LNCAP (cell line): Measurements from ENCODE around the gene HNF1B.

ENCODE experiments used
- CTCF ChIP-seq: fragments of 450-650 bp; IDR thresholded peaks from 2 replicates; pipeline ENCODE4 v1.5.1; 2017; ENCODE audit warnings: mild to moderate bottlenecking

HNF1B gene

GRCh38 chr17:37643118-37643766, 101.6 kb downstream of the HNF1B start, which contains the start of gene DDX52:
Gene DDX52, minus strand, starts transcription at chr17:37643446. Its CDS starts 26 bp downstream, at chr17:37643420.
- TF ChIP-seq CTCF: no peak

GRCh38 chr17:37642681-37643080, 102.2 kb downstream of the HNF1B start:
- no peak for TF ChIP-seq CTCF

- TF ChIP-seq CTCF: no peak
Observed at GRCh38 chr17:37640015-37640414, 104.8 kb downstream of the HNF1B start.

- no peak for TF ChIP-seq CTCF
Observed at GRCh38 chr17:37637956-37638355, 106.9 kb downstream of the HNF1B start.
